ENCODE measurements around the gene TBC1D5. TPM values are rescaled to one million over a fixed set of nuclear protein-coding genes. Genes with fewer than 3 reads are reported as not detected.

The TBC1D5 gene
- total RNA-seq, 4 donors from 2014 or later, result 51.9 to 66.8 (median 60.1) TPM

DNA sequence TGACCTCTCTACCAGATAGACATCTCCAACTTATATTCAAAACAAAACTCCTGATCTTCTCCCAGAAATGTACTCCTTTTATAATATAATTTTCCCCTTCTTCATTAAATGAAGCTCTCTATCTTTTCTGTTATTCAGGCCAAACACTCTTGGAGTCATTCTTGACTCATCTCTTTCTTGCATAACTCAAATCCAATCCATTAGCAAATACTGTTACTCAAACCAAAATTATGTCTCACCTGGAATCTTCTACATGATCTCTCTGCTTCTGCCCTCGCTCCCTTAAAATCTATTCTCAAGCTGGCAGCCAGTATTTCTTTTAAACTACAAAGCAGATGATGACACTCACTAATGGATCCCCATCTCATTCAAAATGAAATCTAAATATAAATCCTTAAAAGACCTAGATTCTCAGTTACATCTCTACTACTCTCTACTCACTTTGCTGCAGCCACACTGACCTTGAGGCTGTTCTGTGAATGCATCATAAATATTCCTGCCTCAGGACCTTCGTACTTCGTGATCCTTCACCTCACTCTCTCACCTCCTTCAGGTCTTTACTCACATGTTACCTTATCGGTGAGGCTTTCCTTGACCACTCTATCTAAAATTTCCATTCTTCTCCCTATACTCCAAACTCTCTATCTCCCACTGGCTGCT, 160.9 kb downstream of the TBC1D5 start:
- intact Hi-C loops (cut with DNase I; ENCODE audit: low total_unique reads), result no loop called here
- WGBS, 2 donors, result 98% methylated on average over 4 of the region's 4 CpGs
- no peak for DNase-seq (ENCODE audit: low spot score in 2 of 2)
- H3K4me3 ChIP-seq (ENCODE audit: low read depth, poor library complexity, severe bottlenecking), result no peak overlapping the region
- TF ChIP-seq POLR2A (IDR thresholded peaks at IDR 0.05), result no peak
- TF ChIP-seq, protein P1, sequence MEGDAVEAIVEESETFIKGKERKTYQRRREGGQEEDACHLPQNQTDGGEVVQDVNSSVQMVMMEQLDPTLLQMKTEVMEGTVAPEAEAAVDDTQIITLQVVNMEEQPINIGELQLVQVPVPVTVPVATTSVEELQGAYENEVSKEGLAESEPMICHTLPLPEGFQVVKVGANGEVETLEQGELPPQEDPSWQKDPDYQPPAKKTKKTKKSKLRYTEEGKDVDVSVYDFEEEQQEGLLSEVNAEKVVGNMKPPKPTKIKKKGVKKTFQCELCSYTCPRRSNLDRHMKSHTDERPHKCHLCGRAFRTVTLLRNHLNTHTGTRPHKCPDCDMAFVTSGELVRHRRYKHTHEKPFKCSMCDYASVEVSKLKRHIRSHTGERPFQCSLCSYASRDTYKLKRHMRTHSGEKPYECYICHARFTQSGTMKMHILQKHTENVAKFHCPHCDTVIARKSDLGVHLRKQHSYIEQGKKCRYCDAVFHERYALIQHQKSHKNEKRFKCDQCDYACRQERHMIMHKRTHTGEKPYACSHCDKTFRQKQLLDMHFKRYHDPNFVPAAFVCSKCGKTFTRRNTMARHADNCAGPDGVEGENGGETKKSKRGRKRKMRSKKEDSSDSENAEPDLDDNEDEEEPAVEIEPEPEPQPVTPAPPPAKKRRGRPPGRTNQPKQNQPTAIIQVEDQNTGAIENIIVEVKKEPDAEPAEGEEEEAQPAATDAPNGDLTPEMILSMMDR (IDR thresholded peaks at IDR 0.05), result no peak

DNA sequence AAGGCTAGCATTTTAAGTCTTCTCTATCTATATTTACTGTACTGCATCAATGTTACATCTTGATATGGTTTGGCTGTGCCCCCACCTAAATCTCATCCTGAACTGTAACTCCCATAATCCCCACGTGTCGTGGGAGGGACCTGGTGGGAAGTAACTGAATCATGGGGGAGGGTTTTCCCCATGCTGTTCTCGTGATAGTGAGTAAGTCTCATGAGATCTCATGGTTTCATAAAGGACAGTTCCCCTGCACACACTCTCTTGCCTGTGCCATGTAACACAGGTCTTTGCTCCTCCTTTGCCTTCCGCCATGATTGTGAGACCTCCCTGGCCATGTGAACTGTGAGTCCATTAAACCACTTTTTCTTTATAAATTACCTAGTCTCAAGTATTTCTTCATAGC, 161.5 kb downstream of the TBC1D5 start:
- H3K4me3 ChIP-seq (ENCODE audit: low read depth, poor library complexity, severe bottlenecking), result no peak overlapping the region
- no peak for TF ChIP-seq POLR2A (IDR thresholded peaks at IDR 0.05)
- TF ChIP-seq, protein P1 (IDR thresholded peaks at IDR 0.05), result no peak
- 90 to 91% methylated on average over 4 of the region's 4 CpGs for WGBS, 2 donors
- no peak for DNase-seq (ENCODE audit: low spot score in 2 of 2)
- intact Hi-C loops (cut with DNase I; ENCODE audit: low total_unique reads), result no loop called here

DNA sequence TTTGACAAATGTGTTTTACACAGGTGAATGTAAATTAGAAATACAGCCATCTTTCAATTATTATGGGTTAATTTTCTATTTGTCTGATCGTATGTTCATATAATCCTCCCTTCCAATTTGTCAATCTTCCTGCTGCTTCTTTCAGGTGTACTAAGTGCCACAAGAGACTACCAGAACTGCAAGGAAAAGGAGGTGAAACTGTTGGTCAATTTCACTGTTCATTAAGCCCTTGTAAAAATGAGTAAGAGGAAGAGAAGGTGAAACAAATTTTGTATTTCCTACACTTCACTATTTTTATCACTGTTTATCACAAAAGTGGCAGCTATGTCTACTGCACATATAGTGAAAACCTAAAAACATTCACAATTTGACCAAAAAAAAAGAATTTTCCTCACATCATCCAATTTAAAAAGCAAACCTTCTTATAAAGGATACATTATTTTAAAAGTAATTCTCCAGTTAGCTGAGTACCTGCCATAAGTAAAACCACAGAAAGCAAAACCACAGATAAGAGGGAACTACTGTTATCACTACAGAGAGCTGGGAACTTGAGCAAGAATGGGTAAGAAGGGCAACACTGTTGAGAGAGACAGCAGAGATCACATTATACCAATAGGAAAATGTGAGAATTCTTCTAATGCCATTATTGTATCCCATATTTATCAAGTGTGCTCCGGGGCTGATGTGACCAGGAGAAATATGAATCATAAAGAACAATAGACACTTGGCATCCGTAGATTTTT, 163.0 kb downstream of the TBC1D5 start:
- TF ChIP-seq, protein P1 (IDR thresholded peaks at IDR 0.05), result no peak
- no peak for TF ChIP-seq POLR2A (IDR thresholded peaks at IDR 0.05)
- intact Hi-C loops (cut with DNase I; ENCODE audit: low total_unique reads), result no loop called here
- WGBS, 2 donors, result 69 to 77% methylated on average over 3 of the region's 3 CpGs
- no peak overlapping the region for H3K4me3 ChIP-seq (ENCODE audit: low read depth, poor library complexity, severe bottlenecking)
- no peak for DNase-seq (ENCODE audit: low spot score in 2 of 2)

DNA sequence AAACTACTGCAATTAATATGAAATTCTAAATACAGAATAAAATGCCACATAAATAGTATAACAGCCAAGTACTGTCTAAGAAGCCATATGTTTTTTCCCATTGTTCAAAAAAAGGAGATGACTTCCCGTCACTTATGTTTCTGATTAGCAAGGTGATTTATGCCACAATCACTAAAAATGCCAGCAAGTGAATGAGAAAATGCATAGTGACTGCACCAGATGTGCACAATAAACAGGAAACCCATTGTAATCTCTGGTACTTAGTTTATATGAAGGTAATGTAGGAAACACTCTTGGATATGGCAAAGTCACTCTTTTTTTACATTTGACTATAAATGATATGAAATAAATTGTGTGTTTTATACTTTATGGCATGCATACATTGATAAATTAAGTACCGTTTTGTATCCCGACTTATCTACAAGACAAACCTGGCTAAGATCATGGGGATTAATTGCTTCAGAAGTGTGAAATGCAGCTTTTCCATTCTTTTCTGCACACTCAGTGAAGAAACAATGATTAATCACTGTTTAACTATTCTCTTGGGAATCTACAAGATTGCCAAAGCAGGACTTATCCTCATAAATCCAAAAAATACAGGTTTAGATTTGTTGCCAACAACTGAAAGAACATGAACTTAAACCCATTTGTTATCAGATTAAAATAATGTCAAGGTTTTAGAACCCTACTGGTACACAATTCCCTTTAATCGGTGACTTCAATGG, 164.5 kb downstream of the TBC1D5 start:
- no peak for DNase-seq (ENCODE audit: low spot score in 2 of 2)
- WGBS, 2 donors, result 43 to 45% methylated on average over 4 of the region's 4 CpGs
- H3K4me3 ChIP-seq (ENCODE audit: low read depth, poor library complexity, severe bottlenecking), result no peak overlapping the region
- TF ChIP-seq POLR2A (IDR thresholded peaks at IDR 0.05), result no peak
- TF ChIP-seq, protein P1 (IDR thresholded peaks at IDR 0.05), result no peak
- intact Hi-C loops (cut with DNase I; ENCODE audit: low total_unique reads), result no loop called here

DNA sequence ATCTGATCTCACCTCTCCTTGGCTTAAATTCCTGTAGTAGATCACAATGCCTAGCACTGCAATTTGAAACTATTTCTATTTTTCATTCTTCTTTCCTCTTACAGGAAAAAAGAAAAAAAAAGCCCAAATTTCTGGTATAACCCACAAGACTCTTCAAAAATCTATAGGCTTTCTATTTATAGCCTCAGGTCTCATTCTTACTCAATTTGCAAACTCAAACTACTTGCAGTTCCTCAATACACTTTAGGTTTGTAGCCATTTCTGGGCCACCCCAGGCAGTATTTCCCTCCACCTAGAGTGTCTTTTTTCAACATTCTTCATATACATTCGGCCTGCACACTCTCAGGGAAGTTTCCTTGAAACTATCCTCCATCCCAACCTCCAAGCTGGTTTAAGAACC, 169.0 kb downstream of the TBC1D5 start:
- H3K4me3 ChIP-seq (ENCODE audit: low read depth, poor library complexity, severe bottlenecking), result no peak overlapping the region
- DNase-seq (ENCODE audit: low spot score in 2 of 2), result no peak
- TF ChIP-seq POLR2A (IDR thresholded peaks at IDR 0.05), result no peak
- TF ChIP-seq, protein P1 (IDR thresholded peaks at IDR 0.05), result no peak
- intact Hi-C loops (cut with DNase I; ENCODE audit: low total_unique reads), result no loop called here
- WGBS, 2 donors, result 88 to 90% methylated on average over 1 of the region's 1 CpG
